ENCODE results near the gene MYO1B. TPM values are rescaled to one million over a fixed set of nuclear protein-coding genes. Genes with fewer than 3 reads are reported as not detected.

The MYO1B gene
- total RNA-seq, 1 experiment from 2014 or later = 93.0 TPM

DNA sequence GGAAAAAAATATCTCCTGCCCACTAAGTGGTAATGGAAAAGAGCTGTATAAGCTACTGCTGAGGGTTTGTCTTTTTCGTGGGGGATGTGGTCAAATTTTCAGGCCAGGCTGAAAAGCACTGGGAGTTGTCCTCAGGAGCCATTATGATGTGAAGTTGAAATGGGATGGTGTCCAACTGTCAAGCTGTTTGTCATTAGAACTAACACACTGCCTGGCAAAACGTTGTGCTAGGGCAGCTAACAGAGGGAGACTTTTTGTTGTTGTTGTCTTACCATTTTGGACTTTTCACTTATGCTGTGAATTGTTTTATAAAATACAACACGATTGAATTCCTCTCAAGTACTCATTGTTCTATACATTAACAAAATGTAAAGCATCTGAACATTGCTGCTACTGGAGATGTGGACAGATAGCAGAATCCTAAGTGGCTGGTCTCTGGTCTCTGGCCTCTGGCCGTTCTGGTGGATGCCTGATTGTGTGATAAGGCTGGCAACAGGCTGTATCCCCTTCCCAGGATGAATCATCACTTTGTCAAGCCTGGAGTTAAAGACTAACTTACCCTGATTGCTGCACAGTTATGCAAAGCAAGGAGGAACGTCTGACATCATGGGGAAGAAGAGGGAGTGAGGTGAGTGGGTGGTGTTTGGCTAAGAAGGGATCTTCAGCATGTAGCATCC lies 2.3 kb downstream of the MYO1B start:
- Histone ChIP-seq H3K4me1 (ENCODE audit: insufficient read depth, low read length) (peaks cover 51% of the 10 kb centered on the region), H3K27ac (ENCODE audit: low read length) (peak overlapping the region; percentile 39), H3K79me2 (ENCODE audit: low read length) (peaks cover 72% of the 10 kb centered on the region), H3K4me2 (ENCODE audit: low read length) (peak overlapping the region; percentile 93), H4K20me1 (ENCODE audit: low read length) (peaks cover 52% of the 10 kb centered on the region), H3K4me3 (ENCODE audit: low read length) (peak overlapping the region; percentile 90), H3F3A (ENCODE audit: low read length, unreplicated experiment) (peaks cover 6% of the 10 kb centered on the region), H3K9ac (ENCODE audit: low read length) (peak overlapping the region; percentile 77; the same call in 1 of the 2 replicates), H3K9me2 (replicated peaks; ENCODE audit: low read length) (no peaks in the 10 kb centered on the region), H2AFZ (ENCODE audit: low read length) (no peak overlapping the region), H3K27me3 (ENCODE audit: low read length) (no peaks in the 10 kb centered on the region), H3K9me3 (ENCODE audit: low read length) (no peaks in the 10 kb centered on the region), H3K36me3 (ENCODE audit: low read depth, low read length) (0 out of 2 replicates have a peak, but pooled peaks cover 2% of the 10 kb centered on the region)
- BruUV-seq (replicated peaks) = no TSS peak
- ChIA-PET CTCF (no interaction called here), POLR2A (ENCODE audit: unreplicated experiment) (interaction anchor here (0.6 kb wide), 1 partner anchor 75 kb away, joined by 9 read pairs; no protein-coding TSS in a partner anchor)
- ATAC-seq (peak; percentile 20), DNase-seq (peak; percentile 83)
- TF ChIP-seq CTCF (conservative IDR thresholded peaks at IDR 0.05; ENCODE audit: low read depth, low read length) (no peak), EZH2phosphoT487 (IDR thresholded peaks at IDR 0.05; ENCODE audit: borderline replicate concordance, low read length) (no peak), EZH2 (IDR thresholded peaks at IDR 0.05; ENCODE audit: low read length, unreplicated experiment) (no peak)
- intact Hi-C loops (cut with micrococcal nuclease) = loop anchor here (2.0 to 5.0 kb wide), 5 partner anchors 65 to 275 kb away; no protein-coding TSS in a partner anchor

- Histone ChIP-seq H3K4me1 (ENCODE audit: insufficient read depth, low read length) (peaks cover 50% of the 10 kb centered on the region), H3K27me3 (ENCODE audit: low read length) (no peaks in the 10 kb centered on the region), H3K36me3 (ENCODE audit: low read depth, low read length) (0 out of 2 replicates have a peak, but pooled peaks cover 2% of the 10 kb centered on the region), H2AFZ (ENCODE audit: low read length) (no peak overlapping the region), H3K27ac (ENCODE audit: low read length) (no peak overlapping the region), H3K9ac (ENCODE audit: low read length) (no peak overlapping the region), H3K9me2 (replicated peaks; ENCODE audit: low read length) (no peaks in the 10 kb centered on the region), H3K4me3 (ENCODE audit: low read length) (no peak overlapping the region), H3K9me3 (ENCODE audit: low read length) (no peaks in the 10 kb centered on the region), H3K4me2 (ENCODE audit: low read length) (no peak overlapping the region), H3K79me2 (ENCODE audit: low read length) (peaks cover 89% of the 10 kb centered on the region), H4K20me1 (ENCODE audit: low read length) (peaks cover 60% of the 10 kb centered on the region), H3F3A (ENCODE audit: low read length, unreplicated experiment) (peaks cover 6% of the 10 kb centered on the region)
- ChIA-PET POLR2A (ENCODE audit: unreplicated experiment) (no interaction called here), CTCF (interaction anchor here (0.5 kb wide), 1 partner anchor 107 kb away, joined by 4 read pairs; no protein-coding TSS in a partner anchor)
- TF ChIP-seq CTCF (conservative IDR thresholded peaks at IDR 0.05; ENCODE audit: low read depth, low read length) = no peak
- no peak for TF ChIP-seq EZH2phosphoT487 (IDR thresholded peaks at IDR 0.05; ENCODE audit: borderline replicate concordance, low read length)
- no peak for TF ChIP-seq EZH2 (IDR thresholded peaks at IDR 0.05; ENCODE audit: low read length, unreplicated experiment)
- intact Hi-C loops (cut with micrococcal nuclease) = loop anchor here (5.0 kb wide), 4 partner anchors 63 to 273 kb away; no protein-coding TSS in a partner anchor
- DNase-seq (no peak), ATAC-seq (no peak)
- no TSS peak for BruUV-seq (replicated peaks)
Measured at GRCh38 chr2:191249156-191249813, 4.1 kb downstream of the MYO1B start.

All from PC-3 (cell line).